ENCODE measurements around the gene RPS6KA2.

- TF ChIP-seq CTCF (IDR thresholded peaks at IDR 0.05; ENCODE audit: borderline replicate concordance, extremely low read depth, low read length, poor library complexity, severe bottlenecking): no peak
- TF ChIP-seq EZH2 (IDR thresholded peaks at IDR 0.05; ENCODE audit: borderline replicate concordance, low read depth, low read length, severe bottlenecking): no peak
Measured at GRCh38 chr6:166563805-166564204, 63.2 kb downstream of the RPS6KA2 start.
